Subcutaneous adipose tissue (tissue), 4 donors: ENCODE data around the gene NRXN2. TPM values are rescaled to one million over a fixed set of nuclear protein-coding genes. Genes with fewer than 3 reads are reported as not detected.

Source experiments
- total RNA-seq, 4 donors: library from RNA; depleted of rRNA; stranded (reverse); fragments of >200 nt; gene quantifications; one replicate each; pipeline ENCODE4 v1.1.0, GENCODE V29; 2016
- TF ChIP-seq, protein P1 (sequence below): fragments of 450-650 bp; IDR thresholded peaks from one replicate; pipeline ENCODE4 v1.5.1; 2016; ENCODE audit warnings: low read depth, mild to moderate bottlenecking, control low read depth, antibody characterized with exemption, moderate library complexity

Gene NRXN2
- total RNA-seq, 4 donors from 2014 or later, result 0.16 to 7.0 (median 2.9) TPM

DNA sequence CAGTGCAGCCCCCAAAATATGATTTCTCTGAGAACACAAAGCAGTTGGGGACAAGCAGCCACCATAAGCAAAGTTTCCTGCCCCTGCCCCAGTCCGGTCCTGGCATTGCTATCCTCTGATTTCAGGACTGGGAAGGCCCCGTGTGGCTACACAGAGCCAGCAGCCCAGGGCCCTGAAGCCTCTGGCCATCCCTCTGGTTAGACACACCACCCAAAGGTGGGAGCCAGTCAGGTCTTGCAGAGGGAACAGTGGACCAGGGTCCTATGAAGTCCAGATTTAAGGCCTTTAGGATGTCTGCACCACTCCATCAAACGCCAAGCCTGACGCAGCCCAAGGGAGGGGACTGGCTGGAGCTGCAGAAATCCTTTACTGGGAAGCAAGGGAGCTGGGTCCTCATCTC lies 68.6 kb downstream of the NRXN2 start:
- TF ChIP-seq, protein P1, sequence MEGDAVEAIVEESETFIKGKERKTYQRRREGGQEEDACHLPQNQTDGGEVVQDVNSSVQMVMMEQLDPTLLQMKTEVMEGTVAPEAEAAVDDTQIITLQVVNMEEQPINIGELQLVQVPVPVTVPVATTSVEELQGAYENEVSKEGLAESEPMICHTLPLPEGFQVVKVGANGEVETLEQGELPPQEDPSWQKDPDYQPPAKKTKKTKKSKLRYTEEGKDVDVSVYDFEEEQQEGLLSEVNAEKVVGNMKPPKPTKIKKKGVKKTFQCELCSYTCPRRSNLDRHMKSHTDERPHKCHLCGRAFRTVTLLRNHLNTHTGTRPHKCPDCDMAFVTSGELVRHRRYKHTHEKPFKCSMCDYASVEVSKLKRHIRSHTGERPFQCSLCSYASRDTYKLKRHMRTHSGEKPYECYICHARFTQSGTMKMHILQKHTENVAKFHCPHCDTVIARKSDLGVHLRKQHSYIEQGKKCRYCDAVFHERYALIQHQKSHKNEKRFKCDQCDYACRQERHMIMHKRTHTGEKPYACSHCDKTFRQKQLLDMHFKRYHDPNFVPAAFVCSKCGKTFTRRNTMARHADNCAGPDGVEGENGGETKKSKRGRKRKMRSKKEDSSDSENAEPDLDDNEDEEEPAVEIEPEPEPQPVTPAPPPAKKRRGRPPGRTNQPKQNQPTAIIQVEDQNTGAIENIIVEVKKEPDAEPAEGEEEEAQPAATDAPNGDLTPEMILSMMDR, result no peak

- TF ChIP-seq, protein P1, result no peak
Observed at GRCh38 chr11:64653388-64653973, 69.5 kb downstream of the NRXN2 start.

DNA sequence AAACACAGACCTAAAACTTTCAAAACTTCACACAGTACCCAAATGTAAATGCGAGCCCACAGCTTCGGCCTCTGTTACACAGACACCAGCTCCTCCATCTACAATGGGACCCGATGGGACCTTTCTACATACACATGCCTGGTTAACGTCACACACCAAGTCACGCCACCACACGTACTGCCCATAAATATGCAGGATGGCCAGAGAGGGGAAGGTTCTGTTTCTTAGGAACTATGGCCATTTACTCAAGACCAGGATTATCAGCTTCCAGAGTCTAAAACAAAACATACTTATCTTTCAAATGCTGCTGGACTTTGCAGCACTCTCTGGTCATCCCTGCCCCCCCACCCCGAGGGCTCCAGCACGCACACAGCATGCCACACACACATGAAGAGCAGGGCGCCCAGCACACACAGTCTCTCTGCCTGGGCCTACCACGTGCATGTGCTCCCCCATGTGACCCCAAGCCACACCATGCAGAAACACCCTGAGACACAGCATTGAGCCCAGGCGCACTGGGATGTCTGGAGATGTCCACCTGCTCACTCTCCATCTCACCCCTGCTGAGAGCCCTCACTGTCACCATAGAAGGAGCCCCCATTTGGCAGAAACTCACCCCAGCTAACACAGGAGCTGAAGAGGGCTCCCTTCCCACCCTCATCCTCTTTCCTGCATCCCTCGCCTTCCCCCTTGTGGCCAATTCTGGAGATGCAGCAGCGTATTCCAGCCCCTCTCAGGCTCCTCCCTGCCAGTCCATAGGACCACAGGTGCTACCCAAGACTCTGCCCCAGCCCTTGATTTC lies 70.2 kb downstream of the NRXN2 start:
- TF ChIP-seq, protein P1, result no peak

DNA sequence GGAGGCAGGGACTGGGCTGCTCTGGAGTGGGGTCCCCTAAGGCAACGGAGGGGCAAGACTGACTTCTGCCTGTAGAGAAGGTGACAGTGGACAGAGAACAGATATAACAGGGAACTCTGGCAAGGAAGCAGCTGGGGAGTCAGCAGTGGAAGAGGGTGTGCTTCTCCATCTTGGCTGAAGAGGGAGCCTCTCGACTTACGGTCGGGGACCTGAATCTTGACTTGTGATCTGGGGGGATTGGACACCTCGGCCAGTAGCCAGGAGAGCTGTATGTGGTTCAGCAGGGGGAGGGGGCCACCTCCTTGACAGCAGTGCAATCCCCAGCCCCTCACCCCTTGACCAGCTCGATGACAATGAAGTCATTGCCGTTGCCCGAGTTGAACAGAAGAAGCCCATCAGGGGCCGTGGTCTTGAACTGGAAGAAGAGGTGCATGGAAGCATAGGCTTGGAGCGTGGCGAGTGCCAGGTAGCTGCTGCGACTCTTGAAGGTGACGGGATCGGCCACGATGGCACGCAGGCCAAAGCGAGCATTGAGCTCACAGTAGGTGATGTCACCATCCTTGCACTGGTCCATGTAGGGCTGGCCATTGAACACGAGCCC lies 72.0 kb downstream of the NRXN2 start:
- TF ChIP-seq, protein P1, result no peak

- TF ChIP-seq, protein P1, result no peak
Observed at GRCh38 chr11:64649291-64649697, 73.7 kb downstream of the NRXN2 start.

DNA sequence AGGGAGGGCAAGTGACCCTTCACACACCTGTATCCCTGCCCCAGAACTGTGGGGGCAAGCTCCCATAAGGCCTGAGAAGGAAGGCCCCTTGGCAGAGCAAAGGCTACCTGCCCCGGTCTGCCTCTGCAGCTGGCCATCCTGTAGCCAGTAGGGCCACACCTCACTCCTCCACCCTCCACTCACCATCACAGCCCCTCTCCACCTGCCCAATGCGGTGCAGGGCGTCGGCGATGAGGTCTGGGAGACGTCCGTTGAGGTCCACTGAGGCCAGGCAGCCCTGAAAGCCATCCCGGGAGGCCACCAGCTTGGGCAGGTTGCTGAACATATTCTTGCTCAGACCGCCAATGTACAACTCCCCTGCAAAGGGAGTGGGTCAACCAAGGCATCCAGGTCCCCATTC lies 74.4 kb downstream of the NRXN2 start:
- TF ChIP-seq, protein P1, result no peak
